ENCODE results near the gene MAML3.

MAML3 gene

DNA sequence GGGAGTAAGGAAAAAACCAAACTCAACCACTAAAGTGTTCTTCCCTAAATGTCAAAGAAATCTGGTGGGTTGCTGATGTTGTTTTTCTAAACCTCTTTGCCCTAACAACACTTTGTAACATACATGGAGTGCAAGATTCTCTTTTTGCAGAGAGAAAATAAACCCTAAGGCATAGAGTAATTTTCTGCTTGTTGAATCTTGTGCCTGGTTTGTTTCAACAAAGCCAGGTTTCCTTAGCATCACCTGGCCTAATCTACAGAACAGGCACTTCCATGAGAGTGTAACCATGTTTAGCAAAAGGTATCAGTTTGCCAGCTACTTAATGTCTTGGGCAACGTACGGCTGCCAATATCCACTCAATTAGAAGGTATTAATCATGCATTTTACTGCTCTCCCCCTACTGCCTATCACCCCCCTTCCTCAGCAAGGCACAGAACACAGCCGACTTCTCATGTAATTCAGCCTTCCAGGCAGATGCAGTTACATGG, 219.2 kb downstream of the MAML3 start:
- no peaks in the 10 kb centered on the region for H3K9me3 ChIP-seq (ENCODE audit: control insufficient read depth, low read length)
- peaks cover 3% of the 10 kb centered on the region for H3K4me1 ChIP-seq
- no peak overlapping the region for H3K27ac ChIP-seq
- no peaks in the 10 kb centered on the region for H3K36me3 ChIP-seq (ENCODE audit: control insufficient read depth, insufficient read depth, low read length)
- TF ChIP-seq, protein P1, sequence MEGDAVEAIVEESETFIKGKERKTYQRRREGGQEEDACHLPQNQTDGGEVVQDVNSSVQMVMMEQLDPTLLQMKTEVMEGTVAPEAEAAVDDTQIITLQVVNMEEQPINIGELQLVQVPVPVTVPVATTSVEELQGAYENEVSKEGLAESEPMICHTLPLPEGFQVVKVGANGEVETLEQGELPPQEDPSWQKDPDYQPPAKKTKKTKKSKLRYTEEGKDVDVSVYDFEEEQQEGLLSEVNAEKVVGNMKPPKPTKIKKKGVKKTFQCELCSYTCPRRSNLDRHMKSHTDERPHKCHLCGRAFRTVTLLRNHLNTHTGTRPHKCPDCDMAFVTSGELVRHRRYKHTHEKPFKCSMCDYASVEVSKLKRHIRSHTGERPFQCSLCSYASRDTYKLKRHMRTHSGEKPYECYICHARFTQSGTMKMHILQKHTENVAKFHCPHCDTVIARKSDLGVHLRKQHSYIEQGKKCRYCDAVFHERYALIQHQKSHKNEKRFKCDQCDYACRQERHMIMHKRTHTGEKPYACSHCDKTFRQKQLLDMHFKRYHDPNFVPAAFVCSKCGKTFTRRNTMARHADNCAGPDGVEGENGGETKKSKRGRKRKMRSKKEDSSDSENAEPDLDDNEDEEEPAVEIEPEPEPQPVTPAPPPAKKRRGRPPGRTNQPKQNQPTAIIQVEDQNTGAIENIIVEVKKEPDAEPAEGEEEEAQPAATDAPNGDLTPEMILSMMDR (IDR thresholded peaks at IDR 0.05): no peak
- H2AFZ ChIP-seq: no peak overlapping the region
- H3K27me3 ChIP-seq (ENCODE audit: control insufficient read depth, insufficient read depth, low read length): no peaks in the 10 kb centered on the region
- H3K4me3 ChIP-seq (ENCODE audit: low read depth, low read length): no peak overlapping the region
- H3K9ac ChIP-seq: no peak overlapping the region
- no peak overlapping the region for H3K4me2 ChIP-seq (ENCODE audit: low read length)
- no peaks in the 10 kb centered on the region for H3K79me2 ChIP-seq

DNA sequence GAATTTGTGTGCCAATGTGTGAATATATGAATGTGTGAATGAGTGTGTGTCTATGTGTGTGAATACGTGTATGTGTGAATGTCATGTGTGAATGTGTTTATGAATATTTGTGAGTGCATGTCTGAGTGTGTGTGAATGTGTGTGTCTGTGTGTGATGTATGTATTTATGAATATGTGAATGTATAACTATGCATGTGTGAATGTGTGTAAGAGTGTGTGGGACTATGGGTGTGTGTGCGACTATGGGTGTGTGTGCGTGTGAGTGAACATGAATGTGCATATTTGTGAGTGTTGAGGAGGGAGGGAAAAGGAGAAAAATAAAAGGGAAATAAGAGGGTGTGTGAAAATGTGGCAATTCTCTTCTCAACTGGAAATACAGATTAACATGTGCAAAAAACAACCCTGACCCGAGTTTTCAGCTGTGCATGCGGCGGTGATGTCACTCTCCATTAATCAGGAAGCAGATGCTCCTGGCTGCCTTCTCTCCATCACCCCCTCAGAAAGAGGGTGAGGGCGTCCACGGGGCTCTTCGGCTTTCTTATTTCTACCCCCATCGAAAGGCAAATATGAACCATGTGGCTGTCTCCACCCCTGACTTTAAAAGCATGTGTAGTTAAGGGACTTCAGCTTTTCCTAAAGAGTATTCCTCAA, 219.8 kb downstream of the MAML3 start:
- Histone ChIP-seq H3K4me2 (ENCODE audit: low read length) (no peak overlapping the region), H3K27ac (no peak overlapping the region), H3K4me3 (ENCODE audit: low read depth, low read length) (no peak overlapping the region), H3K27me3 (ENCODE audit: control insufficient read depth, insufficient read depth, low read length) (no peaks in the 10 kb centered on the region), H3K36me3 (ENCODE audit: control insufficient read depth, insufficient read depth, low read length) (no peaks in the 10 kb centered on the region), H3K9ac (no peak overlapping the region), H3K9me3 (ENCODE audit: control insufficient read depth, low read length) (no peaks in the 10 kb centered on the region), H3K79me2 (no peaks in the 10 kb centered on the region), H2AFZ (no peak overlapping the region), H3K4me1 (peaks cover 3% of the 10 kb centered on the region)
- TF ChIP-seq, protein P1 (IDR thresholded peaks at IDR 0.05): no peak

DNA sequence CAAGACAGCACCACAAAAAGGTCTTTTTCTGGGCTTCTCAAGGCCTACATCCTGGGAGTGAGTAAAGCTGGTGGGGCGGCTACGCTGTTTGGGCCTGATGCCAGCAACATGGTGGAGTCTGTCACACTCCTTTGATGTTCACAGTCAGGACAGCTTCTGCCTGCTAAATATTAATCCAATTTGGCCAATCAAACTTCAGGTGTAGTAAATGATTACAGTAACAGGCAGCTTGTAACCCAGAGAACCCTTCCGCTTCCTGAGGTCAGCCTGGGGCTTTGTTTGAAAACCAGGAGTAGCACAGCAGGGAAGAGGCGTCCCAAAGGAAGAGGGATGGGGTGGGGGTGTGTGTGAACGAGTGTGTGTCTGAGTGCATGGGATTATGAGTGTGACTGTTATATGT, 220.4 kb downstream of the MAML3 start:
- Histone ChIP-seq H3K4me2 (ENCODE audit: low read length) (no peak overlapping the region), H3K27me3 (ENCODE audit: control insufficient read depth, insufficient read depth, low read length) (no peaks in the 10 kb centered on the region), H3K4me3 (ENCODE audit: low read depth, low read length) (no peak overlapping the region), H2AFZ (no peak overlapping the region), H3K27ac (no peak overlapping the region), H3K9ac (no peak overlapping the region), H3K4me1 (peaks cover 3% of the 10 kb centered on the region), H3K9me3 (ENCODE audit: control insufficient read depth, low read length) (no peaks in the 10 kb centered on the region), H3K36me3 (ENCODE audit: control insufficient read depth, insufficient read depth, low read length) (no peaks in the 10 kb centered on the region), H3K79me2 (no peaks in the 10 kb centered on the region)
- TF ChIP-seq, protein P1 (IDR thresholded peaks at IDR 0.05): no peak

DNA sequence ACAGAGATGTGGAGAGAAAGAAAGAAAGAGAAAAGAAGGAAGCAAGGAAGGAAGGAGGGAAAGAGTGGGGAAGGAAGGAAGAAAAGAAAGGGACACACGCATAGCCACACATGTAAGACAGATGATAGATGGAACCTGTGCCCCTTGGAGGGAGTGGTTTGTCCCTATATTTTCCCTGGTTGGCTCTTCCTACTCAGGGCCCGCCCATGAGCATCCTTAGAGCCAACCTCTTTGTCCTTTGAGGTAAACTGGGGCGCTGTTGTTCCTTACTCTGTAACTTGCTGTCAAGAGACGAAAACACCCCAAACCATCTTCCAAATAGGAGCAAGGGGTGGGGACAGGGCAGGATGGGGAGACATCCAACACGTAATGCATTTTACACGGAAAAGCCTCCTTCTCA, 220.9 kb downstream of the MAML3 start:
- no peaks in the 10 kb centered on the region for H3K36me3 ChIP-seq (ENCODE audit: control insufficient read depth, insufficient read depth, low read length)
- no peak overlapping the region for H3K27ac ChIP-seq
- peaks cover 3% of the 10 kb centered on the region for H3K4me1 ChIP-seq
- no peak overlapping the region for H3K4me3 ChIP-seq (ENCODE audit: low read depth, low read length)
- no peak overlapping the region for H2AFZ ChIP-seq
- H3K79me2 ChIP-seq: no peaks in the 10 kb centered on the region
- H3K9ac ChIP-seq: no peak overlapping the region
- no peaks in the 10 kb centered on the region for H3K27me3 ChIP-seq (ENCODE audit: control insufficient read depth, insufficient read depth, low read length)
- H3K9me3 ChIP-seq (ENCODE audit: control insufficient read depth, low read length): no peaks in the 10 kb centered on the region
- TF ChIP-seq, protein P1 (IDR thresholded peaks at IDR 0.05): no peak
- H3K4me2 ChIP-seq (ENCODE audit: low read length): no peak overlapping the region

DNA sequence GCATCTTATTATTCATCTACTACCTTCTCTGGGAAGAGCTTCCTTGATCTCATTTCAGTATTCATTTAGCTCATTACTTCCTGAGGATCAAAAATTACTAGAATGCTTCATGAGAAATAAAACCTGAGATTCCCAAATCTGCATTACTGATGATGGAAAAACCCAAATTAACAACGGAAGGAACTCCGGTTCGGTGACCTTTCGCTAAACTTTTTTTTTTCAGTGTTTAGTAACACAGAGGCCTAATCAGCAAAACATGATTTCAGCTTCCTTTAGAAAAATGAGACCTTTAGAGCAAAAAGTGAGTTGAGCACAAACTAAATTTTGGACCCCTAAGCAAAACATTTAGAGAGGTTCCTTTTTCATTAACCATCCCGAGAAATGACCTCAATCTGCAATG, 229.2 kb downstream of the MAML3 start:
- H3K79me2 ChIP-seq: no peaks in the 10 kb centered on the region
- H3K4me2 ChIP-seq (ENCODE audit: low read length): no peak overlapping the region
- H3K4me3 ChIP-seq (ENCODE audit: low read depth, low read length): no peak overlapping the region
- TF ChIP-seq, protein P1 (IDR thresholded peaks at IDR 0.05): no peak
- no peak overlapping the region for H3K27ac ChIP-seq
- no peaks in the 10 kb centered on the region for H3K36me3 ChIP-seq (ENCODE audit: control insufficient read depth, insufficient read depth, low read length)
- H3K9me3 ChIP-seq (ENCODE audit: control insufficient read depth, low read length): no peaks in the 10 kb centered on the region
- H3K9ac ChIP-seq: no peak overlapping the region
- no peaks in the 10 kb centered on the region for H3K27me3 ChIP-seq (ENCODE audit: control insufficient read depth, insufficient read depth, low read length)
- no peaks in the 10 kb centered on the region for H3K4me1 ChIP-seq
- no peak overlapping the region for H2AFZ ChIP-seq
